Fibroblast of lung (primary cell): ENCODE results near the gene CCNK.

Experiments used
- EZH2 ChIP-seq: IDR thresholded peaks from 2 replicates; pipeline ENCODE4 v1.5.1; 2012; ENCODE audit warnings: low read length, control low read depth, mild to moderate bottlenecking; ENCODE audit errors: missing control alignments
- TF ChIP-seq, protein P1 (sequence below), 2 donors: IDR thresholded peaks in 1 of 2; conservative IDR thresholded peaks in 1 of 2; 1 replicate in 1 of 2; 2 replicates in 1 of 2; pipeline ENCODE4 v1.5.1; 2011 to 2012; ENCODE audit warnings: low read length in 2 of 2, control low read depth in 1 of 2, inconsistent platforms in 1 of 2, low read depth in 1 of 2, mild to moderate bottlenecking in 1 of 2

DNA sequence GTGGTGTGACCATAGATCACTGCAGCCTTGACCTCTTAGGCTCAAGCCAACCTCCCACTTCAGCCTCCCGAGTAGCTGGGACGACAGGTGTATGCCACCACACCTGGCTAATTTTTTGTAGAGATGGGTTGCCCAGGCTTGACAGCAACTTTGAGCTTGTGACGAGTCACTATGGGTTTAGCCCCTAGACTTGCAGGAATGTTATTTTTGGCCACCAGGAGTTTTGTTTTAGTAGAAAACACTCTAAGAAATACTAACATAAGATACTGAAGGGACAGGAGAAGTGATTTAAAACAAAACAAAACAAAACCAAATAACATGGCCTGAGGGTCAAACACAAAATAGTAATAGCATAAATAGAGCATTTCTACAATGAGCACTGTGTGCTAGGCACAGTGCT is 27.0 kb upstream of the CCNK start:
- TF ChIP-seq, protein P1, sequence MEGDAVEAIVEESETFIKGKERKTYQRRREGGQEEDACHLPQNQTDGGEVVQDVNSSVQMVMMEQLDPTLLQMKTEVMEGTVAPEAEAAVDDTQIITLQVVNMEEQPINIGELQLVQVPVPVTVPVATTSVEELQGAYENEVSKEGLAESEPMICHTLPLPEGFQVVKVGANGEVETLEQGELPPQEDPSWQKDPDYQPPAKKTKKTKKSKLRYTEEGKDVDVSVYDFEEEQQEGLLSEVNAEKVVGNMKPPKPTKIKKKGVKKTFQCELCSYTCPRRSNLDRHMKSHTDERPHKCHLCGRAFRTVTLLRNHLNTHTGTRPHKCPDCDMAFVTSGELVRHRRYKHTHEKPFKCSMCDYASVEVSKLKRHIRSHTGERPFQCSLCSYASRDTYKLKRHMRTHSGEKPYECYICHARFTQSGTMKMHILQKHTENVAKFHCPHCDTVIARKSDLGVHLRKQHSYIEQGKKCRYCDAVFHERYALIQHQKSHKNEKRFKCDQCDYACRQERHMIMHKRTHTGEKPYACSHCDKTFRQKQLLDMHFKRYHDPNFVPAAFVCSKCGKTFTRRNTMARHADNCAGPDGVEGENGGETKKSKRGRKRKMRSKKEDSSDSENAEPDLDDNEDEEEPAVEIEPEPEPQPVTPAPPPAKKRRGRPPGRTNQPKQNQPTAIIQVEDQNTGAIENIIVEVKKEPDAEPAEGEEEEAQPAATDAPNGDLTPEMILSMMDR (conservative IDR thresholded peaks at IDR 0.05 in 1 of 2, IDR thresholded peaks at IDR 0.05 in 1 of 2; ENCODE audit: low read depth in 1 of 2, low read length in 2 of 2) = no peak
- TF ChIP-seq EZH2 = no peak
